Endometrial microvascular endothelial cells (primary cell): ENCODE measurements around the gene UBR4. TPM values are rescaled to one million over a fixed set of nuclear protein-coding genes. Genes with fewer than 3 reads are reported as not detected.

Source experiments
- in situ Hi-C: cut with HindIII; loops from 2 replicates; pipeline ENCODE4 v1.10.0; 2017; ENCODE audit warnings: low sequenced_read_pairs, low pct_unique_long_range_greater_than_20kb; ENCODE audit errors: inconsistent ontology term
- total RNA-seq: library from RNA; depleted of rRNA; stranded (reverse); fragments of >200 nt; gene quantifications from one replicate; pipeline ENCODE4 v1.2.3, GENCODE V29; 2015; ENCODE audit errors: inconsistent ontology term

Gene UBR4
- total RNA-seq, 1 donor from 2014 or later: 56.1 TPM

- in situ Hi-C loops: no loop called here
Measured at GRCh38 chr1:19049128-19049768, 160.8 kb downstream of the UBR4 start.

- in situ Hi-C loops: no loop called here
Measured at GRCh38 chr1:19046972-19047731, 162.9 kb downstream of the UBR4 start.

GRCh38 chr1:19045898-19046880 is 163.9 kb downstream of the UBR4 start:
- in situ Hi-C loops: no loop called here

GRCh38 chr1:19044975-19045831 is 164.9 kb downstream of the UBR4 start:
- in situ Hi-C loops: no loop called here

GRCh38 chr1:19044471-19044870 is 165.6 kb downstream of the UBR4 start:
- in situ Hi-C loops: no loop called here

- in situ Hi-C loops: no loop called here
Measured at GRCh38 chr1:19043579-19044443, 166.3 kb downstream of the UBR4 start.

- in situ Hi-C loops: no loop called here
Measured at GRCh38 chr1:19042675-19043578, 167.1 kb downstream of the UBR4 start.

- in situ Hi-C loops: no loop called here
Measured at GRCh38 chr1:19040010-19040680, 169.9 kb downstream of the UBR4 start.

- in situ Hi-C loops: no loop called here
Measured at GRCh38 chr1:19038732-19039131, 171.3 kb downstream of the UBR4 start.

- in situ Hi-C loops: no loop called here
Measured at GRCh38 chr1:19038096-19038495, 172.0 kb downstream of the UBR4 start.

GRCh38 chr1:19037659-19038058 is 172.4 kb downstream of the UBR4 start:
- in situ Hi-C loops: no loop called here

- in situ Hi-C loops: no loop called here
Measured at GRCh38 chr1:19036813-19037605, 173.1 kb downstream of the UBR4 start.

- in situ Hi-C loops: no loop called here
Measured at GRCh38 chr1:19036041-19036812, 173.8 kb downstream of the UBR4 start.

- in situ Hi-C loops: no loop called here
Measured at GRCh38 chr1:19035377-19036040, 174.6 kb downstream of the UBR4 start.
